Choroid plexus epithelial cell (primary cell): ENCODE measurements around the gene ZSCAN30.

ENCODE experiments used
- DNase-seq: peaks from one replicate; pipeline ENCODE4 v3.0.0-alpha.2; 2010; ENCODE audit warnings: low read depth
- H3K4me3 ChIP-seq: 2 replicates; pipeline ENCODE4 v1.5.1; 2011; ENCODE audit warnings: low read depth, mild to moderate bottlenecking, control low read depth, low read length, moderate library complexity
- CTCF ChIP-seq: conservative IDR thresholded peaks from 2 replicates; pipeline ENCODE4 v1.5.1; 2011; ENCODE audit warnings: low read depth, mild to moderate bottlenecking, control low read depth, inconsistent platforms, low read length, moderate library complexity

The ZSCAN30 gene

GRCh38 chr18:35240664-35241447 is 49.2 kb downstream of the ZSCAN30 start, which contains the start of gene ZNF397:
TSS of gene ZNF397 (plus strand) at chr18:35241034. CDS start at chr18:35242471, 1,437 bp downstream.
- no peak for TF ChIP-seq CTCF
- peak; percentile 98 for DNase-seq

GRCh38 chr18:35239314-35239713 is 50.7 kb downstream of the ZSCAN30 start:
- no peak for DNase-seq
- H3K4me3 ChIP-seq = no peak overlapping the region
- TF ChIP-seq CTCF = no peak

More at GRCh38 chr18:35240664-35241447, 49.2 kb downstream of the ZSCAN30 start, which contains the start of gene ZNF397:
- peak within 1 kb of the TSS; percentile 82 for H3K4me3 ChIP-seq

GRCh38 chr18:35236571-35237363 is 53.3 kb downstream of the ZSCAN30 start:
- DNase-seq = no peak
- no peak for TF ChIP-seq CTCF
- H3K4me3 ChIP-seq = no peak overlapping the region

- peak; percentile 98 for TF ChIP-seq CTCF
- peak; percentile 83 for DNase-seq
- H3K4me3 ChIP-seq = peak overlapping the region; percentile 29
Observed at GRCh38 chr18:35231052-35231451, 59.0 kb downstream of the ZSCAN30 start.

- peak; percentile 5 for DNase-seq
- no peak overlapping the region for H3K4me3 ChIP-seq
- TF ChIP-seq CTCF = no peak
Observed at GRCh38 chr18:35227254-35227653, 62.8 kb downstream of the ZSCAN30 start.

- DNase-seq = no peak
- TF ChIP-seq CTCF = no peak
- H3K4me3 ChIP-seq = no peak overlapping the region
Observed at GRCh38 chr18:35223797-35224196, 66.2 kb downstream of the ZSCAN30 start.
